ENCODE data around the gene JAZF1.

JAZF1 gene

GRCh38 chr7:27921081-27921836 is 259.3 kb downstream of the JAZF1 start:
- Histone ChIP-seq H3K79me1 (ENCODE audit: low read depth, low read length) (no peaks in the 10 kb centered on the region), H3K9ac (ENCODE audit: low read depth, low read length, poor library complexity) (no peak overlapping the region), H4K91ac (ENCODE audit: low read depth, low read length, poor library complexity) (no peak overlapping the region), H3K14ac (ENCODE audit: low read length) (no peak overlapping the region), H3K23ac (ENCODE audit: low read depth, low read length, poor library complexity) (no peak overlapping the region), H2BK5ac (ENCODE audit: low read length) (no peak overlapping the region), H3K4me3 (ENCODE audit: low read length in 2 of 2) (no peak overlapping the region), H3K9me3 (replicated peaks in 1 of 2; ENCODE audit: control insufficient read depth in 2 of 2, insufficient read depth in 1 of 2, low read depth in 1 of 2, low read length in 2 of 2) (no peaks in the 10 kb centered on the region), H3K4me2 (ENCODE audit: insufficient read depth, low read length, poor library complexity, severe bottlenecking) (no peak overlapping the region), H2AK5ac (ENCODE audit: low read depth, low read length) (no peak overlapping the region), H2BK12ac (ENCODE audit: low read length) (no peak overlapping the region), H2BK120ac (ENCODE audit: low read depth, low read length) (no peak overlapping the region), H4K8ac (ENCODE audit: low read depth, low read length) (no peak overlapping the region), H2BK15ac (ENCODE audit: low read length) (no peak overlapping the region), H3K27ac (replicated peaks; ENCODE audit: low read length) (no peak overlapping the region), H3K18ac (ENCODE audit: low read length) (no peak overlapping the region), H2AFZ (ENCODE audit: low read length) (peak overlapping the region; percentile 79), H3K4me1 (ENCODE audit: control insufficient read depth in 2 of 2, insufficient read depth in 1 of 2, low read depth in 1 of 2, low read length in 2 of 2) (peaks cover 3 to 6% of the 10 kb centered on the region in 2 donors), H3K4ac (ENCODE audit: low read length) (no peak overlapping the region), H3K27me3 (ENCODE audit: control insufficient read depth in 3 of 3, insufficient read depth in 3 of 3, low read depth in 1 of 3, low read length in 3 of 3) (peaks cover 0 to 3% (median 0%) of the 10 kb centered on the region in 3 experiments), H3K36me3 (replicated peaks in 1 of 2; ENCODE audit: control insufficient read depth in 2 of 2, insufficient read depth in 2 of 2, low read length in 2 of 2) (no peaks in the 10 kb centered on the region)
- WGBS, 2 donors (ENCODE audit: extremely low coverage in 2 of 2, insufficient read length in 2 of 2, insufficient replicate concordance in 1 of 2) = no CpG with 5 or more reads among the region's 7 CpGs
- DNase-seq (ENCODE audit: low spot score) = peak; percentile 70

DNA sequence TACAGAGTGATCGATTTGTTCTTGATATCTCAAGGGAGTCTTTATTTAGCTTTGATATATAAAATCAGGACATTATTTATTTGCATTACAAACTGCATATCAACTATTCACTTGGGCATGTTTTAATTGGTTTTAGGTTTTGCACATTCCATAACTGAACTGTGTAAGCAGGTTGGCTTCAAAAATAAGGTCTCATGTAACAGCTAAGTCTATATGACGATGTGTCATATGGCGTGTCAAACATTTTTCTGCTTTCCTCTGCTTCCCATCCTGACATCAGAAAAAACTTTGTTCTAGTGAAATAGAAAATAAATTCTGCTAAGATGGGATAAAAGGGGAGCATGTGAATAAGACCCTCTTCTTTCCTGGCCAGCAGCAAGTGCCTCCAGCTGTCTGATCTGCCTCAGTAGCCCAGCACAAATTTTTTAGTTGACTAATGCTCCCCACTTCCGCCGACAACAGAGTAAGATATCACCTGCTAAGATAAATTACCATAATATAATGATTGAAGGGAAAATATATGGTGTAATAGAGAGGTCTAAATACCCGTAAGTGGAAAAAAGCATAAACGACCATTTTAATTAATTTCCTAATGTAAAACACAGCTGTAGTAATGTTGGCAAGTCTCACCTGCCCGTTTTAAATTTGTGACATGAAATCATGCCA is 260.2 kb downstream of the JAZF1 start:
- no peak overlapping the region for H2BK120ac ChIP-seq (ENCODE audit: low read depth, low read length)
- no peak overlapping the region for H3K4ac ChIP-seq (ENCODE audit: low read length)
- no peak overlapping the region for H2AK5ac ChIP-seq (ENCODE audit: low read depth, low read length)
- H3K4me3 ChIP-seq (ENCODE audit: low read length in 2 of 2) = no peak overlapping the region
- no peak overlapping the region for H2BK15ac ChIP-seq (ENCODE audit: low read length)
- H4K8ac ChIP-seq (ENCODE audit: low read depth, low read length) = no peak overlapping the region
- H3K4me2 ChIP-seq (ENCODE audit: insufficient read depth, low read length, poor library complexity, severe bottlenecking) = no peak overlapping the region
- H3K14ac ChIP-seq (ENCODE audit: low read length) = no peak overlapping the region
- DNase-seq (ENCODE audit: low spot score) = no peak
- no peak overlapping the region for H3K9ac ChIP-seq (ENCODE audit: low read depth, low read length, poor library complexity)
- no peak overlapping the region for H2AFZ ChIP-seq (ENCODE audit: low read length)
- no peaks in the 10 kb centered on the region for H3K36me3 ChIP-seq (replicated peaks in 1 of 2; ENCODE audit: control insufficient read depth in 2 of 2, insufficient read depth in 2 of 2, low read length in 2 of 2)
- H3K9me3 ChIP-seq (replicated peaks in 1 of 2; ENCODE audit: control insufficient read depth in 2 of 2, insufficient read depth in 1 of 2, low read depth in 1 of 2, low read length in 2 of 2) = no peaks in the 10 kb centered on the region
- no peaks in the 10 kb centered on the region for H3K27me3 ChIP-seq (ENCODE audit: control insufficient read depth in 3 of 3, insufficient read depth in 3 of 3, low read depth in 1 of 3, low read length in 3 of 3)
- no peak overlapping the region for H2BK12ac ChIP-seq (ENCODE audit: low read length)
- H3K79me1 ChIP-seq (ENCODE audit: low read depth, low read length) = no peaks in the 10 kb centered on the region
- H3K23ac ChIP-seq (ENCODE audit: low read depth, low read length, poor library complexity) = no peak overlapping the region
- no peak overlapping the region for H4K91ac ChIP-seq (ENCODE audit: low read depth, low read length, poor library complexity)
- peaks cover 3 to 6% of the 10 kb centered on the region in 2 donors for H3K4me1 ChIP-seq (ENCODE audit: control insufficient read depth in 2 of 2, insufficient read depth in 1 of 2, low read depth in 1 of 2, low read length in 2 of 2)
- H3K27ac ChIP-seq (replicated peaks; ENCODE audit: low read length) = no peak overlapping the region
- no CpG with 5 or more reads among the region's 8 CpGs for WGBS, 2 donors (ENCODE audit: extremely low coverage in 2 of 2, insufficient read length in 2 of 2, insufficient replicate concordance in 1 of 2)
- no peak overlapping the region for H2BK5ac ChIP-seq (ENCODE audit: low read length)
- no peak overlapping the region for H3K18ac ChIP-seq (ENCODE audit: low read length)

DNA sequence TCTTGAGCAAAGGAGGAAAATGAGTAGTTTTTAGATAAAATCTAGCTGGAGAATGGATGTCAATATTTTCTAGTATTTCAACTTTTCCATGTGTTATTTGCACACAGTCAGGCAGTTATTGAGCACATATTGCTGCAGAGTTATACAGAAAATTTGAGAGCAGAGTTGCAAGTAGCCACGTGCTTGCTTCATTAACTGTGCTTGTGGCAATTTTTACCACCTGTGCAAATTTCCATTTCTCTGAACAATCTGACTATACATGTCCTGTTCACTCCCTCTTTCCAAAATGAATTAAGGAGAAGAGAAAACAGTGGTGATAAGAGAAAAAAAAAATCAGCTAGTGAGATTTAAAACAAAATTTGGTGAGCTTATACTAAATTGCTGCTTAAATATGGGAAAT is 262.1 kb downstream of the JAZF1 start:
- H3K36me3 ChIP-seq (replicated peaks in 1 of 2; ENCODE audit: control insufficient read depth in 2 of 2, insufficient read depth in 2 of 2, low read length in 2 of 2) = no peaks in the 10 kb centered on the region
- no peaks in the 10 kb centered on the region for H3K27me3 ChIP-seq (ENCODE audit: control insufficient read depth in 3 of 3, insufficient read depth in 3 of 3, low read depth in 1 of 3, low read length in 3 of 3)
- no peak for DNase-seq (ENCODE audit: low spot score)
- H3K14ac ChIP-seq (ENCODE audit: low read length) = no peak overlapping the region
- no peak overlapping the region for H3K4me3 ChIP-seq (ENCODE audit: low read length in 2 of 2)
- H3K18ac ChIP-seq (ENCODE audit: low read length) = no peak overlapping the region
- H2AK5ac ChIP-seq (ENCODE audit: low read depth, low read length) = no peak overlapping the region
- H3K4ac ChIP-seq (ENCODE audit: low read length) = no peak overlapping the region
- no peak overlapping the region for H2BK12ac ChIP-seq (ENCODE audit: low read length)
- H3K23ac ChIP-seq (ENCODE audit: low read depth, low read length, poor library complexity) = no peak overlapping the region
- no peak overlapping the region for H2BK120ac ChIP-seq (ENCODE audit: low read depth, low read length)
- H3K4me1 ChIP-seq (ENCODE audit: control insufficient read depth in 2 of 2, insufficient read depth in 1 of 2, low read depth in 1 of 2, low read length in 2 of 2) = peaks cover 6 to 9% of the 10 kb centered on the region in 2 donors
- no peak overlapping the region for H4K8ac ChIP-seq (ENCODE audit: low read depth, low read length)
- H3K4me2 ChIP-seq (ENCODE audit: insufficient read depth, low read length, poor library complexity, severe bottlenecking) = no peak overlapping the region
- H4K91ac ChIP-seq (ENCODE audit: low read depth, low read length, poor library complexity) = no peak overlapping the region
- no peak overlapping the region for H2BK5ac ChIP-seq (ENCODE audit: low read length)
- no CpG with 5 or more reads among the region's 1 CpG for WGBS, 2 donors (ENCODE audit: extremely low coverage in 2 of 2, insufficient read length in 2 of 2, insufficient replicate concordance in 1 of 2)
- H3K79me1 ChIP-seq (ENCODE audit: low read depth, low read length) = no peaks in the 10 kb centered on the region
- H2AFZ ChIP-seq (ENCODE audit: low read length) = no peak overlapping the region
- no peak overlapping the region for H2BK15ac ChIP-seq (ENCODE audit: low read length)
- no peak overlapping the region for H3K27ac ChIP-seq (replicated peaks; ENCODE audit: low read length)
- H3K9me3 ChIP-seq (replicated peaks in 1 of 2; ENCODE audit: control insufficient read depth in 2 of 2, insufficient read depth in 1 of 2, low read depth in 1 of 2, low read length in 2 of 2) = no peaks in the 10 kb centered on the region
- no peak overlapping the region for H3K9ac ChIP-seq (ENCODE audit: low read depth, low read length, poor library complexity)

DNA sequence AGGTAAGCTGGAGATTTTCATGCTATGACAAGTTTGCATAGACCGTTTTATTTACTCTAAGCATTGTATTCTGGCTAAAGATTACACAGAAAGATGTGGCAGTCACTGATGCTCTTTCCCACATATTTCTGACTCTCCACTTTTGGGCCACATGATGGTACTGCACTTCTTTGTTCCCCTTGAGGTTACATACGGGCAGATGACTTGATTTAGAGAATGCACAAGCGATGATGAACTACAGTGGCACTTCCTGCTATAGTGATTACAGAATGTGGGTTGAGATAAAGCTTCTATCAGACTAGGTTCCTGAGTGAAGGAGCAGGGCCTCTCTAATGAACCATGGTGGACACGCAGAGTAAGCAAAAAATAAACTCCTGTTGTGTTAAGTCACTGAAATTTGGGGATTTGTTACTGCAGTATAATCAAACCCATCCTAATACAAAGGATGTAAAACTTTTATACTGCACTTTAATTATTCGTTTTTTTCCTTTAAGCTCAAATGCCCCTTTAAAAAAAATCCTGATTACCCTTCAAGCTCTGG is 262.8 kb downstream of the JAZF1 start:
- Histone ChIP-seq H3K27me3 (ENCODE audit: control insufficient read depth in 3 of 3, insufficient read depth in 3 of 3, low read depth in 1 of 3, low read length in 3 of 3) (no peaks in the 10 kb centered on the region), H3K14ac (ENCODE audit: low read length) (no peak overlapping the region)
- WGBS, 2 donors (ENCODE audit: extremely low coverage in 2 of 2, insufficient read length in 2 of 2, insufficient replicate concordance in 1 of 2) = no CpG with 5 or more reads among the region's 5 CpGs

More for the DNA sequence above, 262.8 kb downstream of the JAZF1 start:
- Histone ChIP-seq H4K8ac (ENCODE audit: low read depth, low read length) (no peak overlapping the region), H3K4me3 (ENCODE audit: low read length in 2 of 2) (no peak overlapping the region), H3K9ac (ENCODE audit: low read depth, low read length, poor library complexity) (no peak overlapping the region), H3K36me3 (replicated peaks in 1 of 2; ENCODE audit: control insufficient read depth in 2 of 2, insufficient read depth in 2 of 2, low read length in 2 of 2) (no peaks in the 10 kb centered on the region), H3K27ac (replicated peaks; ENCODE audit: low read length) (no peak overlapping the region), H2BK120ac (ENCODE audit: low read depth, low read length) (no peak overlapping the region), H2BK12ac (ENCODE audit: low read length) (no peak overlapping the region), H3K18ac (ENCODE audit: low read length) (no peak overlapping the region), H2AFZ (ENCODE audit: low read length) (no peak overlapping the region), H3K23ac (ENCODE audit: low read depth, low read length, poor library complexity) (no peak overlapping the region), H3K4me1 (ENCODE audit: control insufficient read depth in 2 of 2, insufficient read depth in 1 of 2, low read depth in 1 of 2, low read length in 2 of 2) (peaks cover 6 to 12% of the 10 kb centered on the region in 2 donors), H3K9me3 (replicated peaks in 1 of 2; ENCODE audit: control insufficient read depth in 2 of 2, insufficient read depth in 1 of 2, low read depth in 1 of 2, low read length in 2 of 2) (no peaks in the 10 kb centered on the region), H2BK15ac (ENCODE audit: low read length) (no peak overlapping the region), H2BK5ac (ENCODE audit: low read length) (no peak overlapping the region), H3K79me1 (ENCODE audit: low read depth, low read length) (no peaks in the 10 kb centered on the region), H3K4ac (ENCODE audit: low read length) (no peak overlapping the region), H3K4me2 (ENCODE audit: insufficient read depth, low read length, poor library complexity, severe bottlenecking) (no peak overlapping the region), H4K91ac (ENCODE audit: low read depth, low read length, poor library complexity) (no peak overlapping the region), H2AK5ac (ENCODE audit: low read depth, low read length) (no peak overlapping the region)
- DNase-seq (ENCODE audit: low spot score) = no peak
